T follicular helper cell (primary cell): ENCODE data around the gene ANKS1B.
"Not testable (repeated sequence)": the region's sequence is repeated elsewhere in the genome, so short reads cannot be mapped to it uniquely, and the experiment has no call there.

Experiments
- DNase-seq: peaks from one replicate; pipeline ENCODE4 v3.0.0-alpha.2; 2020; ENCODE audit warnings: low read depth
- total RNA-seq, 2 experiments: gene quantifications; one replicate each; lab custom pipeline; 2026; lab: John Stamatoyannopoulos, UW

ANKS1B gene
- 0.26 to 0.66 reads per million in 2 experiments for total RNA-seq

DNA sequence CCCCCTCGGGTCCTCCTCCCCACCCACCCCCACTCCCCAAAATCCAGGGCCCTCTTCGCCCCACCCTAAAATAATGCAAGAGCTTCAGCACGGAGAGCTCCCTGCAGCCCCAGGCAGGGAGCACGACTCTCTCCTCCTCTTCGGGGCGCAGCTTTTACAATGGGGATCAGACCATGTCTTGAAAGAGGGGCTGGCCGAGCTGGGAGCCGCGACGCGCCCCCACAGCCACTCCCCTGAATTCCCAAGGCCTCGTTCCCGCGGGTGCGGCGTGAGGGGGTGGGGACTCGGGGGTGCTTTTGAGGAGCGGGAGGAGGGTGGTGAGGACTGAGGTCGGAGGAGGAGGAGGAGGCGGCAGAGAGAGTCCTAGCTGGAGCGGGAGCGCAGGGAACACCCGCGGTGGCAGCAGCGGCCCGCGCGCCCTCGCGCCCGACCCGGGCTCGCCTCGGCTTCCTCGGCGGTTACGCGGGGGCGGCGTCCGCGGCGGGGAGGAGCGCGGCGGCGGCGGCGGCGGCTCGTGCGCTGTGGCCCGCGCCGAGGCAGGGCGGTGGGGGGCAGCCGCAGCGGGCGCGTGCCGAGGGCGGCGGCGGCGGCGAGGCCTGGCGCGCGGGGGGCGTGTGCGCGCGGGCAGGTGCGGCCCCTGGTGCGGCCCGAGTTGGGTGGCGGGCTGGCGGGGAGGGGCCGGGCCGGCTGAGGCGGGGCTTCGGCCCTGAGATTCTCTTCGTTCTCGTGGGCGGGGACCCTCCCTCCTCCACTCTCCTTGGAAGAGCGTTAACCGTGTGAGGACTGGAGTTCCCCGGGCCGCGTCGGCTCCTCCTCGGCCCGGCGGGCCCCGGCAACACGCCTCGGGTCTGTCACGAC is at the start of gene ANKS1B:
Gene ANKS1B, minus strand, starts transcription at position 666 of the 858 bp plus-strand sequence. CDS start 699 bp downstream, outside the sequence.
- DNase-seq: no peak

DNA sequence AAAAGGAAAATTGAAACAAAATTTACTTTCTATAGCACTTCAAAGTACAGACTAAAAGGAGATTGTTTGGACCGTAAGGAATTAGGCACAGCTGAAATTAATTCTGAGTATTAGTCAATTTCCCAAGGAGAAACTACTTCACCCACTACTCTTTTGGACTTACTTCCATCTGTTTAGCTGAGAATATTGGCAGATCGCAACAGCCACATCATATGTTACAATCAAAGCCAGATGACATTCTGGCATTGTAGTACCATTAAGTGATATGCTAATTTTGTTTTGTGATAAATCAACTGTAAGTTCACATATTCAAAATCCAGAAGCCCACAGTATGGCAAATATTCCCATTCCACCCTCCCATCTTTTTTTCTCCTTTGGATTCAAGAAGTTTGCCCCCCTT is 47.1 kb upstream of the ANKS1B start:
- DNase-seq: no peak

DNA sequence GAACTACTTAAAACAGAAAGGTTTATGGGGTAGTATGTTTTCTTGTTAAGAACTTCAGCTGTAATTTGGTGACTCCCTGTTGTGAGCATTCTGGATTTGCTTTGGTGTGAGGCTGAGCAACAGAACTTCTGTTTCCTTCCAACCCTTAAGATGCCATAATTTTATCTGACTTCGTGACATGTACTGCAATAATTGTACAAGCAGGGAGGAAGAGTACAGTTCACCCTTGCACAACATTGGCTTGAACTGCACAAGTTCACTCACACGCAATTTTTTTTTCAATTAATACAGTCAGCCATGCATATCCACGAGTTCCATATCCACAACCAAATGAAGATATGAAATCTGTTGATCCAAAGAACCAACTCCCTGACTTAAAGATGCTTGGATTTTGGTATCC is 42.9 kb upstream of the ANKS1B start:
- no peak for DNase-seq

DNA sequence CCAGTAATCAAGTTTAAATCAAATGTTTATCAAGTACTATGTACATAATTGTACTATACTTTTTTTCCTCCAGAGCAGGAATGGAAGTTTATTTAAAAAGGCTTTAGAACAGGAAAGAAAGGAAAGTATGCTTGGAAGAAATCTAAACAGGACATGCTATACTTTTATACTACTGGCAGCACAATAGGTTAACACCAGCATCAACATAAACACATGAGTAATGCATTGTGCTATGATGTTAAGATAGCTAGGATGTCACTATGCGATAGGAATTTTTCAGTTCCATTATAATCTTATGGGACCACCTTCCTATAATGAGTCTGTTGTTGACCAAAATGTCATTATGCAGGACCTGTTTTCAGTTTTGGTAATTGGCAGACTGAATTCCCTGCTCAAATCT is 41.5 kb upstream of the ANKS1B start:
- no peak for DNase-seq

DNA sequence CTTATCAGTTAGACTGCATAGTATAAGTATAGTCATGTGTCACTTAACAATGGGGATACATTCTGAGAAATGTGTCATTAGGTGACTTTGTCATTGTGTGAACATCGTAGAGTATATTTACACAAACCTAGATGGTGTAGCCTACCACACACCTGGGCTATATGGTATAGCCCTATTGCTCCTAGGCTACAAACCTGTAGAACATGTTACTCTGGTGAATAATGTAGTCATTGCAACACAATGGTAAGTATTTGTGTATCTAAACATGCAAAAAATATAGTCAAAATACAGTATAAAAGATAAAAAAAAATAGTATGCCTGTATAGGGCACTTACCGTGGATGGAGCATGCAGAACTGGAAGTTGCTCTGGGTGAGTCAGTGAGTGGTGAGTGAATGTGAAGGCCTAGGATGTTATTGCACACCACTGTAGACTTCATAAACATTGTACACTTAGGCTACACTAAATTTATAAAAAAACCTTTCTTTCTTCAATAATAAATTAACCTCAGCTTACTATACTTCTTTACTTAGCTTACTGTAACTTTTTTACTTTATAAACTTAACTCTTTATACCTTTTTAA is 40.3 kb upstream of the ANKS1B start:
- DNase-seq: no peak

DNA sequence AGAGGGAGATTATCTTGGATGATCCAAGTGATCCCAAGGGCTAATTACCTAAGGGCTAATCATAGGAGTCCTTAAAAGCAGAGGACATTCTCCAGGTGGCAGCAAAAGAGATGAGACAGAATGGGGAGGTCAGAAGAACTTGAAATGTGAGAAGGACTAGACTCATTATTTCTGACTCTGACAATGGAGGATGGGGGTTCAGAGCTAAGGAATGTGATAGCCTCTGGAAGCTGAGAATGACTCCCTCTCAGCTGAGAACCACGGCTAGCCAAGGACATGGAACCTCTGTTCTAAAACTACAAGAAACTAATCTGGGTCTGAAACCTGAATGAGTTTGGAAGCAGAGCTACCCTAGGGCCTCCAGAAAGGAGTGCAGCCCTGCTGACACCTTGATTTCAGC is 35.6 kb upstream of the ANKS1B start:
- no peak for DNase-seq

DNA sequence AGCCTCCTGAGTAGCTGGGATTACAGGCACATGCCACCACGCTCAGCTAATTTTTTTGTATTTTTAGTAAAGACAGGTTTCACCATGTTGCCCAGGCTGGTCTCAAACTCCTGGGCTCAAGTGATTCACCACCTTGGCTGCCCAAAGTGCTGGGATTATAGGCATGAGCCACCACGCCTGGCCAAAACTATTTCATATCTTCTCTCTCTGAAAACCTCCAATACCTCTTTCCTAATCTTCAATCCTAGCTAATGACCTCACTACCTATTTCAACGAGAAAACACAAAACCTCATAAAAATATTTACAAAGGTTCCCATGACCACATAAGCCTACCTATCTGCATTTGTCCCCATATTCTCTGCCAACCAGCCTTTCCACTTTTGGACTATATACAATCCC is 32.3 kb upstream of the ANKS1B start:
- no peak for DNase-seq

DNA sequence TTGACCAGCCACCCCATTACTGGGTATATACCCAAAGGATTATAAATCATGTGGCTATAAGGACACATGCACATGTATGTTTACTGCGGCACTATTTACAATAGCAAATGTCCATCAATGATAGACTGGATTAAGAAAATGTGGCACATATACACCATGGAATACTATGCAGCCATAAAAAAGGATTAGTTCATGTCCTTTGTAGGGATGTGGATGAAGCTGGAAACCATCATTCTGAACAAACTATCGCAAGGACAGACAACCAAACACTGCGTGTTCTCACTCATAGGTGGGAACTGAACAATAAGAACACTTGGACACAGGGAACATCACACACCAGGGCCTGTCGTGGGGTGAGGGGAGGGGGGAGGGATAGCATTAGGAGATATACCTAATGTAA is 31.6 kb upstream of the ANKS1B start:
- not testable (repeated sequence) for DNase-seq

DNA sequence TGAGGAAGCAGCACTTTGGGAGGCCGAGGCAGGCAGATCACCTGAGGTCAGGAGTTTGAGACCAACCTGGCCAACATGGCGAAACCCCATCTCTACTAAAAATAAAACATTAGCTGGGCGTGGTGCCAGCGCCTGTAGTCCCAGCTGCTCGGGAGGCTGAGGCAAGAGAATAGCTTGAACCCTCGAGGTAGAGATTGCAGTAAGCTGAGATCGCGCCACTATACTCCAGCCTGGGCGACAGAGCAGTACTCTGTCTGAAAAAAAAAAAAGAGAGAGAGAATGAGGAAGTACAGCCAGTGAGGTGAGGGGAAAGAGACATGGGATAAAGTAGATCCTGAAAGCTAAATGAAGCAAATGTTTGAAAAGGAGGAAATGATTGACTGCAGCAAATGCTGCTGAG is 21.1 kb upstream of the ANKS1B start:
- not testable (repeated sequence) for DNase-seq

DNA sequence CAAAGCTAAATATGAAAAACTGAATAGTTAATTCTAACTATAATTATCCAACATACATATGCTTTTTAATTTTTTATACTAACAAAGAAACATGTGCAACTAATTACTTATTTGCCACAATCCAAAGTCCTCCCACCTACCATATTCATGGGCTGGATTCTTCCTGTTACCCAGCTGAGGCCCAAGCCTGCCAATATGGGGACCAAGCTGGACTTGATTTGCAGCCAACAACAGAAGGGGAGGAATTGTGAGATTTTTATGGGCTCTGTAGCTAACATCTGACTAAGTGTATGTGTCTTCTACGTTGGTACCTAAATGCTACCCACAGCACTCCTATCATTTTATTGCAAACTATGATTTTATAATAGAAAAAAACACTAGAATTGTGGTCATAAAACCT is 13.1 kb upstream of the ANKS1B start:
- no peak for DNase-seq

DNA sequence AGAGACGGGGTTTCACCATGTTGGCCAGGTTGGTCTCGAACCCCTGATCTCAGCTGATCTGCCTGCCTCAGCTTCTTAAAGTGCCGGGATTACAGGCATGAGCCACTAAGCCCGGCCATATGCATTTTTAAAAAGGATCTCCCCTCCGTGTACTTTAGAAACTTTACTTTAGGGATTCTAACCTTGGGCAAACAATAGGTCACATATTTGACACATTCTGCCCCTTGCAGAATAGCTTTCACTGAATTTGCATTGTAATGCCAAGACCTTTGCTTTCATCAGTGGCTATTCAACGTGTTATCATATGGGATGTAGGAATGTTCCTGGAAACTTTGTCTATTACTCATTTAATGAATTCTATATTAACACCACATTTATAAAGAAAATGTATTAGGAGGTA is 11.4 kb upstream of the ANKS1B start:
- no peak for DNase-seq

DNA sequence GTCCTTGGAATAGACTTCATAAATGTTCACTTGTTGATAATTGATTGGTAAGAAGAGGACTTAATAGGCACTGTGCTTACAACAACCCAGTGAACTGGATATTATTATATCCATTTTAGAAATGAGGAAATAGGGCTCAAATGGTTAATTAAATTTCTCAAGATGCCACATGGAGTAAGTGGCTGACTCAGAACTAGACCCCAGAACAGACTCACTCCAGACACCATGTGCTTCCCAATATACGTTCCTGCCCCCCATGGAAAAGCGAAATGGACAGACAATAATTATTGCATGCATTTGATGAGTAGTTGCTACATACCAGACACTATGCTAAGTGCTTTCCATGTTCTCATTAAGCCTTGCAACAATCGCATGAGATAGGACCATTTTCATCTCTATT is 895 bp upstream of the ANKS1B start:
- DNase-seq: no peak

DNA sequence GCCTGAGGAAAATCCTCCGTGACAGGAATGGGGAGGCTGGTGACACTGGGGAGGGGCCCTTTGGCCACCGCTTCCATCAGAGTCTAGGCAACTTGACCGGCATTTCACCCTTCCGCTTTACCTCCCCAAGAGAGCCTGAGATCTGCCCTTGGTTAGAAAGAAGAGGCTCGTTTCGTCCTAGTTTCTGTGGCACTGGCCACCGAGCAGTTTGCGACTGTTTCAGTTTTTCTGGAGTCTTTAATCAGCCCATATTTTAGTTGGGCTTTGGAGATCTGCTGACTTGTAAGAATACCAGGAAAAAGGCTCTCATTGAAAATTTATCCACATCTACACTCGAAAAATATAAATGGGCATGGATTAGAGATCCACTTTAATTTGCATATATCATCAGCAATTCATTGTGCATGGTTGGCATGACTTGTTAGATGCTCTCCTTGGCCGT is 414 bp upstream of the ANKS1B start:
- no peak for DNase-seq

DNA sequence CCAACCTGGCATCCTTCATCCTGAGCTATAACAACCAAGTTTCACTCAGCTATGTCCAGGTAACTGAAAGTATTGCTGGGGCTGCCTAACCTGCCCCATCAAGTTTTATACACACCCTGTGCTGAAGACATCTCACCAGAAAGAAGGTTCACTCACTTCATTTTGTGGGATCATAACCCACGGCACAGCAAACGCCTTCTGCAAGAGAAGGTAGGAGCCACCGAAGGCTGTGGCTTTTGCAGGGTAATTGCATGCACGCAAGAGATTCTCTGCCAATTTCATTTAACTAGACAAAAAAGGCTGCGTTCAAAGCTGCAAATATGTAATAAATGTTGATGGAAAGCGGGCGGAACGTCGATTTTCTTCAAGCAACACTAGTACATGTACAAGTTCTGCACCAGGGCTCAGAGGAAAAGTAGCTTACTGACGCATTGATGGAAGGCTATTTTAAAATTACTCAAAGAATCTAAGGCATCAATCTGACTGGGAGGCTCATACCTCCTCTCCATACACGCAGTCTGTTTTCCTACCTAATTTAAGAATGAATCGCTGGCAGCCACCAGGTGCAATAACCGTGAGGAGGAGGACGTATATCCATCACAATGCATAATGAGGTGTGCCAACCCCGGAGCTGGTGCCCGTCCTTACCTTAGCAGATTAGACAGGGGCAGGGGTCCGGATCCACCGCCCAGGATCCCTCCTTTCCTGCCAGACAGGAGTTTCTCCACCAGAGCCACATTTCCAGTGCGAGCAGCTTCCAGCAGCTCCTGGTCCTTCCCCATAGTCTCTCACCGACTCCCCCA is 1.1 kb downstream of the ANKS1B start:
- no peak for DNase-seq

DNA sequence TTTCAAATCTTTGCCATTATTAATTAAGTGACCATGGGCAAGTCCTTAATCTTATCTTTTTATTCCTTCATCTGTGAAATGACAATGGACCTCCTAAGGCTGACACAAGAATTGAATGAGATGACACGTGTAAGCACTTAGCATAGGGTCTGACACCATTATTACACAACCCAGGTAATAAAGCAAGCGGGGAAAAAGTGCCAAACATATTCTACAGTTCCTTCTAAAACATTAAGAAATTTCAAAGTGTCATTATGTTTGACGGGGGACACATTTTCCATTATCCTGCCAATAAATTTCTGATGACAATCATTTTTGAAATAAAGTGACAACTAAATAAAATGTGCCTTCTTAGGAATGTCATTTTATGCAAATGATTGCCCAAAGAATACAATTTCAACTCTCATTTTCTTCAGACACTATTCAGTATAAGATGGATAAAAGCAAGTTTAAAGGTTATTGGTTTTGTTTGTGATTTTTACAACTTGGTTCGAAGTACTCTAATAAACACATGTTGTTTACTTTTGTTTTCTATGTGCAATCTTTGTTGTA is 3.0 kb downstream of the ANKS1B start:
- DNase-seq: no peak

DNA sequence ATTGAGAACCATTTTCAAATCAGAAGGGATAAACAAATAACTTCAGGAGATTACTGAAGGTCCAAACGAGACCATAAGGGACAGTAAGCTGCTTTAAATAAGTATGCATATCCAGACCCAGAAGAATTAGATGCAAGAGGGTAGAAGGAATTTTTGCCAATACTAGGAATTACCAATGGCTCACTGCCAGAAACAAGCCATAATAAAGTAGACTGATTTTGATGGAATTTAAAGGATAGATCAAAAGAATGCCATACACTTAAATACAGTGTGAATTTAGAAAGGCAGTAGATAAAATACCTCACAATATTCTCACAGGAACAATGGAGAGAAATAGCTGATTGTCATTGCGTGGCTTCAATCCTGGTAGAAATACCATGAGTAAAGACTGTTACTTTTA is 5.3 kb downstream of the ANKS1B start:
- DNase-seq: no peak

DNA sequence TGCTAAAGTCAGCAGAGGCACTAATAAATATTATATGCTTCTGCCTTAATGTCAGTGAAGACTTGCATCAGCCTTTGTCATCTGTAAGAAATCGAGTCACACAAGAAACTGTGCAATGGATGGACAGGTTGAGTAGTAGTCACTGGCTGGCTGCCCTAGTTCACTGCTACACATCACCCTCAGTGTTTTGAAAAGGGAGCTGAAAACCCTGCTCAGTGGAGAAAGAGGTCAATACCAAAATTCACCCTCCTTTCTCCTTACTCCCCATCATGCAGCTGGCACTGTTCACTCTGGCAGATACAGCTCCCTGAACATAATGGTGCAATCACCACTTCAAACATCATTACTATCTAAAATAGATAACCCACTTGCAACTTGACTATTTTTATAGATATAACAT is 6.6 kb downstream of the ANKS1B start:
- DNase-seq: no peak

DNA sequence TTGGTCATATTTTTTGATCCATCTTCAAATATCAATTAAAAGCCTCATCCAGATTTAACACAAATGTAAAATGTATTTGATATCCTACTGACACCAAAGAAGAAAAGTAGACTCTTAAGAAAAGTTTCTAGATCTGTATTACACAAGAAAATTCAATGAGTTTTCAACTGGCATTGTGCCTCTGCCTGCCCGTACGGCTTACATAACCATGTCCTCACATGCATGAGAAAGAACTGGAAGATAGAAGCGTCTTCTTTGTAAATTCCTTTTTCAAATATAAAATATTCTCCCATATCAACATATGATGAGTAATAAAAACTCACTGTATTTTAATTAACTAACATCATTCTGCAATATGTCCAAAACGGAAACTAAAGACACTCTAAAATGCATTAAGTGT is 7.2 kb downstream of the ANKS1B start:
- DNase-seq: no peak

DNA sequence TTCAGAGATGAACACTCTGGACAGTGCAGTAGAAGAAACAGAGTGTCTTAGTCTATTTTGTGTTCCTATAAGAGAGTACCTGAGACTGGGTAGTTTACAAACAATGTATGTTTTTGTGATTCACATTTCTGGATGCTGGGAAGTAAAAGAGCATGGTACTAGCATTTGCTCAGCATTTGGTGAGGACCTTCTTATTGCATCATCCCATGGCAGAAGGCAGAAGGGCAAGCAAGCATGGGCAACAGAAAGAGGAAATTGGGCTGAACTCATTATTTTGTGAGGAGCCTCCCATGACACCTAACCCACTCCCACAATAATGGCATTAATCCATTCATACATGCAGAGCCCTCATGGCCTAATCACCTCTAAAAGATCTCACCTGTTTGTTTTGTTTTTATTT is 8.0 kb downstream of the ANKS1B start:
- no peak for DNase-seq

DNA sequence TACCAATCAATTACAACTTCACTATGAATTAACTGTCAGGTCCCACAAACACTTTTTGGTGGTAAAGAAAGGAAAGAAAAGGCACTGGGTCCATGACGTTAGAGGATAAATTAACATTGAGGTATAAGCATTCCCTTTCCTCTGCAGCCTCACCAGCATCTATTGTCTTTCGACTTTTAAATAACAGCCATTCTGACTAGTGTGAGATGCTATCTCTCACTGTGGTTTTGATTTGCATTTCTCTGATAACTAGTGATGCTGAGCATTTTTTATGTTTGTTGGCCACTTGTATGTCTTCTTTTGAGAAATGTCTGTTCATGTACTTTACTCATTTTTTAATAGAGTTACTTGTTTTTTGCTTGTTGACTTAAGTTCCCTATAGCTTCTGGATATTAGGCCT is 9.4 kb downstream of the ANKS1B start:
- DNase-seq: no peak

DNA sequence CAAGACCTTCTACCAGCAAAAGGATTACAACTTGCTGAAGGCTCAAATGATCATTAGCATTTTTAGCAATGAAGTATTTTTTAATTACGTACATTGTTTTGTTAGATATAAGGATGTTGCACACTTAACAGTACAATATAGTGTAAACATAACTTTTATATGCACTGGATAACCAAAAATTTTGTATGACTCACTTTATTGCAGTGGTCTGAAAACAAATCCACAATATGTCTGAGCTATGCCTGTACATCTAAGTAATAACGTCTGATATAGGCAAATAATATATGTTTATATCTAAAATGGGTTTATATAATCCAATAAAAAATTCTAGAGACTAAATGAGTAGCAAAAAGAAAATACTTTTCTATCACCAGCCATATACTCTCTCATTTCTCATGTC is 10.6 kb downstream of the ANKS1B start:
- no peak for DNase-seq

DNA sequence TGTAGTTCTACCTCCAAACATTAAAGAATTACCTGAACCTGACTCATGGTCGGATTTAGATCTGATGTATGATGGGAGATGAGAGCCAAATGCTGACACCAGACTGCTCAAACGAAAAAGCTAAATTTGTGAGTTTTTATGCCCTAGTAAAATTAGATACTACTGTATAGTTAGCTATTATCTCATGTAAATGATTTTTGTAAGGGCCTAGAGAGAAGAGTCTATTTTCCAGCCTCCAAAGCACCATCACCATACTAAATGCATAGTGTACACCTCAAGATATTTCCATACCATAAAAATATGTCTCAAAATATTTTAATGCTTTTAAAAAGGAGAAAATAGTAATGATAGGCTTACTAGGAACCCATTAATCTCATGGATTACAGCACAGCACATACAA is 18.3 kb downstream of the ANKS1B start:
- DNase-seq: no peak
